IMR-90 (cell line): ENCODE results near the gene CUEDC2. TPM values are rescaled to one million over a fixed set of nuclear protein-coding genes. Genes with fewer than 3 reads are reported as not detected.

Source experiments
- ATAC-seq: fragments of 200-7000 bp; cut with Tn5 transposase; 2 replicates; pipeline ENCODE4 v1.9.1; 2020; ENCODE audit warnings: low read depth, mild to moderate bottlenecking, moderate library complexity
- BruUV-seq: library from RNA; stranded (reverse); fragments of 400-500 nt; replicated peaks from 2 replicates; lab custom pipeline; 2021; lab: Mats Ljungman, UMichigan
- CTCF ChIA-PET: fragments of 300-600 bp; formaldehyde crosslinking; extraction: SDS; loops from one replicate; lab custom pipeline; 2021; ENCODE audit warnings: antibody characterized with exemption; lab: Yijun Ruan, JAX
- POLR2A ChIA-PET: fragments of 300-600 bp; sonication (Branson Sonifier 250); formaldehyde crosslinking; loops from one replicate; lab custom pipeline; 2022; ENCODE audit warnings: antibody characterized with exemption; ENCODE audit not compliant: unreplicated experiment; lab: Charles Lee
- DNase-seq: peaks from one replicate; pipeline ENCODE4 v3.0.0; 2013
- H2AFZ ChIP-seq: replicated peaks from 2 replicates; pipeline ENCODE3; 2013; ENCODE audit warnings: low read length, mild to moderate bottlenecking; ENCODE audit not compliant: poor library complexity
- H2AK5ac ChIP-seq: 2 replicates; pipeline ENCODE4 v1.6.1; 2013; ENCODE audit warnings: low read depth, low read length, inconsistent platforms
- H2AK9ac ChIP-seq: replicated peaks from 2 replicates; pipeline ENCODE3; 2013; ENCODE audit warnings: mild to moderate bottlenecking, low read depth, low read length, moderate library complexity; ENCODE audit not compliant: poor library complexity
- H2BK120ac ChIP-seq: 2 replicates; pipeline ENCODE4 v1.6.1; 2013; ENCODE audit warnings: low read depth, low read length, inconsistent platforms
- H2BK15ac ChIP-seq: 3 replicates; pipeline ENCODE4 v1.6.1; 2013; ENCODE audit warnings: low read depth, low read length, inconsistent platforms
- H2BK20ac ChIP-seq: 2 replicates; pipeline ENCODE4 v1.6.1; 2013; ENCODE audit warnings: low read depth, mild to moderate bottlenecking, inconsistent platforms, low read length, moderate library complexity
- H2BK5ac ChIP-seq: 2 replicates; pipeline ENCODE4 v1.6.1; 2013; ENCODE audit warnings: mild to moderate bottlenecking, low read depth, low read length, inconsistent platforms; ENCODE audit not compliant: poor library complexity, severe bottlenecking
- H3K14ac ChIP-seq: replicated peaks from 2 replicates; pipeline ENCODE4 v1.6.1; 2013; ENCODE audit warnings: low read depth, low read length, inconsistent platforms
- H3K18ac ChIP-seq: 2 replicates; pipeline ENCODE4 v1.6.1; 2013; ENCODE audit warnings: low read depth, low read length, control low read depth
- H3K23ac ChIP-seq: 2 replicates; pipeline ENCODE4 v1.6.1; 2013; ENCODE audit warnings: low read depth, low read length, inconsistent platforms
- H3K27ac ChIP-seq: 2 replicates; pipeline ENCODE4 v1.5.1; 2013; ENCODE audit warnings: mild to moderate bottlenecking, control low read depth, low read length; ENCODE audit not compliant: insufficient read depth
- H3K27me3 ChIP-seq: 2 replicates; pipeline ENCODE4 v1.6.1; 2013; ENCODE audit warnings: low read length; ENCODE audit not compliant: control insufficient read depth, insufficient read depth
- H3K36me3 ChIP-seq: 2 replicates; pipeline ENCODE4 v1.6.1; 2013; ENCODE audit warnings: low read length, mixed read lengths; ENCODE audit not compliant: control insufficient read depth, insufficient read depth
- H3K4ac ChIP-seq: 2 replicates; pipeline ENCODE4 v1.6.1; 2013; ENCODE audit warnings: low read depth, low read length, inconsistent platforms
- H3K4me1 ChIP-seq: 2 replicates; pipeline ENCODE4 v1.6.1; 2013; ENCODE audit warnings: low read length, mixed read lengths; ENCODE audit not compliant: control insufficient read depth, insufficient read depth
- H3K4me2 ChIP-seq: 2 replicates; pipeline ENCODE4 v1.6.1; 2013; ENCODE audit warnings: low read depth, mild to moderate bottlenecking, control low read depth, low read length, moderate library complexity
- H3K4me3 ChIP-seq: 2 replicates; pipeline ENCODE4 v1.5.1; 2013; ENCODE audit warnings: low read depth, mild to moderate bottlenecking, control low read depth, low read length, moderate library complexity; ENCODE audit not compliant: insufficient read depth
- H3K56ac ChIP-seq: 2 replicates; pipeline ENCODE4 v1.6.1; 2013; ENCODE audit warnings: low read length, inconsistent platforms; ENCODE audit not compliant: insufficient read depth; ENCODE audit errors: extremely low read depth
- H3K79me1 ChIP-seq, 2 experiments: 2 replicates each; pipeline ENCODE4 v1.6.1; 2013; ENCODE audit warnings: low read length in 2 of 2, inconsistent platforms in 1 of 2, low read depth in 1 of 2
- H3K9ac ChIP-seq: 2 replicates; pipeline ENCODE4 v1.6.1; 2013; ENCODE audit warnings: low read depth, low read length, control low read depth
- H3K9me1 ChIP-seq: 2 replicates; pipeline ENCODE4 v1.6.1; 2013; ENCODE audit warnings: low read length, inconsistent platforms; ENCODE audit not compliant: insufficient read depth
- H3K9me3 ChIP-seq: 2 replicates; pipeline ENCODE4 v1.6.1; 2013; ENCODE audit warnings: low read length; ENCODE audit not compliant: control insufficient read depth, insufficient read depth
- H4K20me1 ChIP-seq: 2 replicates; pipeline ENCODE4 v1.6.1; 2013; ENCODE audit warnings: low read length, inconsistent platforms; ENCODE audit not compliant: insufficient read depth
- H4K5ac ChIP-seq: 2 replicates; pipeline ENCODE4 v1.6.1; 2013; ENCODE audit warnings: mild to moderate bottlenecking, low read depth, low read length, control low read depth
- H4K8ac ChIP-seq, 2 experiments: 2 replicates each; pipeline ENCODE4 v1.6.1; 2013; ENCODE audit warnings: low read depth in 2 of 2, low read length in 2 of 2, control low read depth in 1 of 2, inconsistent platforms in 1 of 2
- H4K91ac ChIP-seq: 2 replicates; pipeline ENCODE4 v1.6.1; 2013; ENCODE audit warnings: low read depth, low read length, inconsistent platforms; ENCODE audit not compliant: insufficient read depth
- BHLHE40 ChIP-seq: fragments of 150-350 bp; IDR thresholded peaks from 2 replicates; pipeline ENCODE4 v1.6.1; 2016; ENCODE audit warnings: mild to moderate bottlenecking, low read depth, low read length
- CEBPB ChIP-seq: IDR thresholded peaks from 2 replicates; pipeline ENCODE4 v1.6.1; 2012; ENCODE audit warnings: low read depth, low read length, improper control_type of control experiment
- CHD1 ChIP-seq: IDR thresholded peaks from 2 replicates; pipeline ENCODE4 v1.6.1; 2012; ENCODE audit warnings: low read depth, low read length, improper control_type of control experiment
- FOS ChIP-seq: fragments of 150-350 bp; IDR thresholded peaks from 2 replicates; pipeline ENCODE4 v1.6.1; 2016; ENCODE audit warnings: low read depth, low read length
- MAFK ChIP-seq: IDR thresholded peaks from 2 replicates; pipeline ENCODE4 v1.6.1; 2012; ENCODE audit warnings: low read depth, low read length, improper control_type of control experiment
- MAZ ChIP-seq: IDR thresholded peaks from 2 replicates; pipeline ENCODE4 v1.6.1; 2012; ENCODE audit warnings: low read depth, mild to moderate bottlenecking, low read length, improper control_type of control experiment, moderate library complexity, borderline replicate concordance
- MXI1 ChIP-seq: IDR thresholded peaks from 2 replicates; pipeline ENCODE4 v1.6.1; 2012; ENCODE audit warnings: low read depth, mild to moderate bottlenecking, low read length, moderate library complexity, borderline replicate concordance
- NFE2L2 ChIP-seq: fragments of 150-350 bp; IDR thresholded peaks from 2 replicates; pipeline ENCODE4 v1.6.1; 2016; ENCODE audit warnings: low read depth, mild to moderate bottlenecking, low read length
- POLR2A ChIP-seq: IDR thresholded peaks from 2 replicates; pipeline ENCODE4 v1.6.1; 2012; ENCODE audit warnings: mild to moderate bottlenecking, low read depth, low read length
- RAD21 ChIP-seq: IDR thresholded peaks from 2 replicates; pipeline ENCODE4 v1.6.1; 2012; ENCODE audit warnings: low read length, improper control_type of control experiment
- RCOR1 ChIP-seq: IDR thresholded peaks from 2 replicates; pipeline ENCODE4 v1.6.1; 2012; ENCODE audit warnings: mild to moderate bottlenecking, low read length, improper control_type of control experiment; ENCODE audit not compliant: insufficient replicate concordance
- RFX5 ChIP-seq: IDR thresholded peaks from 2 replicates; pipeline ENCODE4 v1.8.0; 2012; ENCODE audit warnings: low read depth, mild to moderate bottlenecking, low read length, moderate library complexity
- SMC3 ChIP-seq: fragments of 150-350 bp; IDR thresholded peaks from 2 replicates; pipeline ENCODE4 v1.6.1; 2016; ENCODE audit warnings: low read depth, mild to moderate bottlenecking, antibody characterized with exemption, low read length, moderate library complexity
- WGBS, 2 experiments: methylation state at CpG; one replicate each; pipeline versions ENCODE4 v1.1.5 to v1.1.7; 2013; ENCODE audit warnings: missing lambda C conversion rate in 2 of 2; ENCODE audit not compliant: insufficient read length in 1 of 2; ENCODE audit errors: extremely low coverage in 2 of 2; 5-methylcytosine and 5-hydroxymethylcytosine counted together
- dilution Hi-C: fragments of 300-500 bp; cut with HindIII; formaldehyde crosslinking; loops from one replicate; pipeline ENCODE4 v1.14.3; 2018; ENCODE audit warnings: low sequenced_read_pairs; ENCODE audit not compliant: unreplicated experiment
- in situ Hi-C: fragments of 300-500 bp; cut with MboI; formaldehyde crosslinking; loops from 3 replicates; pipeline ENCODE4 v1.14.3; 2019; ENCODE audit warnings: low sequenced_read_pairs, inconsistent platforms, mixed read lengths
- intact Hi-C: fragments of 100-400 bp; cut with micrococcal nuclease; formaldehyde crosslinking; loops from 2 replicates; pipeline ENCODE4 v1.10.0; 2022
- polyA plus RNA-seq, 3 experiments: library from polyadenylated mRNA; depleted of rRNA; stranded (reverse); fragments of >200 nt; gene quantifications; 2 replicates each; pipeline ENCODE4 v1.2.3, GENCODE V29; 2012; ENCODE audit warnings: low replicate concordance in 1 of 3
- total RNA-seq: library from RNA; depleted of rRNA; stranded (reverse); fragments of >200 nt; gene quantifications from 2 replicates; pipeline ENCODE4 v1.2.3, GENCODE V29; 2012
- TF ChIP-seq, protein P1 (sequence below): fragments of 150-350 bp; IDR thresholded peaks from 2 replicates; pipeline ENCODE4 v1.6.1; 2017; ENCODE audit warnings: mild to moderate bottlenecking, antibody characterized with exemption, low read length, low read depth
- TF ChIP-seq, protein P2 (sequence below): conservative IDR thresholded peaks from 2 replicates; pipeline ENCODE4 v1.5.1; 2012; ENCODE audit warnings: mild to moderate bottlenecking, low read depth, low read length, improper control_type of control experiment
- TF ChIP-seq, protein P3 (sequence below): fragments of 150-350 bp; IDR thresholded peaks from 2 replicates; pipeline ENCODE4 v1.6.1; 2016; ENCODE audit warnings: low read depth, mild to moderate bottlenecking, low read length, moderate library complexity, borderline replicate concordance

CUEDC2 gene
- total and polyA plus RNA-seq, 2 of the 4 experiments (the other 2 are of a cell fraction), result 55.7 to 84.9 TPM

DNA sequence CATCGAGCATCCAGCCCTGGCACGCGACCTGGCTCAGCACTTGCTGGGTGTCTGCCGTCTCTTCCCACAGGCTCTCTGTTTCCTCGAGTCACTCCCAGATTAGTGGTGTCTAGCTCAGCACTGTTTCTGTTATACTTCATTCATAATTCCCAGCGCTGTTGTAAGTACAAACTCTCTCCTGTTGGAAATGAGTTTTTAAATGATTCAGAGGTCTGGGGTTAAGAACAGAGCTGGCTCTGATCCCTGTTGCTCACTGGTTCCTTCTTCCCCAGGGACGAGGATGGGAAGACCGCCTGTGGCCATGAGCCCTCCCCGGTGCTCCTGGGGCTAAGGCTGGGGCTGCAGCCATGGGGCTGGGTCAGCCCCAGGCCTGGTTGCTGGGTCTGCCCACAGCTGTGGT is 36.3 kb upstream of the CUEDC2 start:
- intact Hi-C loops, result no loop called here
- Histone ChIP-seq H2AFZ (no peak overlapping the region), H3K23ac (no peak overlapping the region), H4K20me1 (no peaks in the 10 kb centered on the region), H3K56ac (no peak overlapping the region), H3K18ac (no peak overlapping the region), H2BK120ac (no peak overlapping the region), H2BK20ac (no peak overlapping the region), H2BK5ac (no peak overlapping the region), H4K5ac (no peak overlapping the region), H3K9me3 (no peaks in the 10 kb centered on the region), H4K91ac (no peak overlapping the region), H3K4me1 (no peaks in the 10 kb centered on the region), H3K14ac (no peak overlapping the region), H3K27ac (no peak overlapping the region), H2AK5ac (no peak overlapping the region), H2BK15ac (no peak overlapping the region), H3K9ac (no peak overlapping the region), H4K8ac (no peak overlapping the region), H3K9me1 (no peaks in the 10 kb centered on the region), H3K4ac (no peak overlapping the region), H3K36me3 (no peaks in the 10 kb centered on the region), H3K27me3 (no peaks in the 10 kb centered on the region; the same call in 1 of the 2 replicates), H3K4me2 (no peak overlapping the region), H2AK9ac (no peak overlapping the region), H3K79me1 (no peaks in the 10 kb centered on the region), H3K4me3 (no peak overlapping the region)
- no CpG with 5 or more reads among the region's 9 CpGs for WGBS, 2 experiments
- in situ Hi-C loops, result no loop called here
- CTCF ChIA-PET, result interaction anchor here (1.4 kb wide), 1 partner anchor 10 kb away, joined by 4 read pairs; no protein-coding TSS in a partner anchor
- DNase-seq (peak; percentile 42), ATAC-seq (peak; percentile 32)
- no TSS peak for BruUV-seq
- TF ChIP-seq MXI1 (no peak), RAD21 (no peak), NFE2L2 (no peak), BHLHE40 (no peak), FOS (no peak), MAFK (no peak), CEBPB (no peak), MAZ (no peak), RFX5 (no peak), RCOR1 (no peak), SMC3 (no peak), POLR2A (no peak), CHD1 (no peak)
- TF ChIP-seq, protein P1, sequence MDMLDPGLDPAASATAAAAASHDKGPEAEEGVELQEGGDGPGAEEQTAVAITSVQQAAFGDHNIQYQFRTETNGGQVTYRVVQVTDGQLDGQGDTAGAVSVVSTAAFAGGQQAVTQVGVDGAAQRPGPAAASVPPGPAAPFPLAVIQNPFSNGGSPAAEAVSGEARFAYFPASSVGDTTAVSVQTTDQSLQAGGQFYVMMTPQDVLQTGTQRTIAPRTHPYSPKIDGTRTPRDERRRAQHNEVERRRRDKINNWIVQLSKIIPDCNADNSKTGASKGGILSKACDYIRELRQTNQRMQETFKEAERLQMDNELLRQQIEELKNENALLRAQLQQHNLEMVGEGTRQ, result no peak
- TF ChIP-seq, protein P2, sequence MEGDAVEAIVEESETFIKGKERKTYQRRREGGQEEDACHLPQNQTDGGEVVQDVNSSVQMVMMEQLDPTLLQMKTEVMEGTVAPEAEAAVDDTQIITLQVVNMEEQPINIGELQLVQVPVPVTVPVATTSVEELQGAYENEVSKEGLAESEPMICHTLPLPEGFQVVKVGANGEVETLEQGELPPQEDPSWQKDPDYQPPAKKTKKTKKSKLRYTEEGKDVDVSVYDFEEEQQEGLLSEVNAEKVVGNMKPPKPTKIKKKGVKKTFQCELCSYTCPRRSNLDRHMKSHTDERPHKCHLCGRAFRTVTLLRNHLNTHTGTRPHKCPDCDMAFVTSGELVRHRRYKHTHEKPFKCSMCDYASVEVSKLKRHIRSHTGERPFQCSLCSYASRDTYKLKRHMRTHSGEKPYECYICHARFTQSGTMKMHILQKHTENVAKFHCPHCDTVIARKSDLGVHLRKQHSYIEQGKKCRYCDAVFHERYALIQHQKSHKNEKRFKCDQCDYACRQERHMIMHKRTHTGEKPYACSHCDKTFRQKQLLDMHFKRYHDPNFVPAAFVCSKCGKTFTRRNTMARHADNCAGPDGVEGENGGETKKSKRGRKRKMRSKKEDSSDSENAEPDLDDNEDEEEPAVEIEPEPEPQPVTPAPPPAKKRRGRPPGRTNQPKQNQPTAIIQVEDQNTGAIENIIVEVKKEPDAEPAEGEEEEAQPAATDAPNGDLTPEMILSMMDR, result no peak
- TF ChIP-seq, protein P3, sequence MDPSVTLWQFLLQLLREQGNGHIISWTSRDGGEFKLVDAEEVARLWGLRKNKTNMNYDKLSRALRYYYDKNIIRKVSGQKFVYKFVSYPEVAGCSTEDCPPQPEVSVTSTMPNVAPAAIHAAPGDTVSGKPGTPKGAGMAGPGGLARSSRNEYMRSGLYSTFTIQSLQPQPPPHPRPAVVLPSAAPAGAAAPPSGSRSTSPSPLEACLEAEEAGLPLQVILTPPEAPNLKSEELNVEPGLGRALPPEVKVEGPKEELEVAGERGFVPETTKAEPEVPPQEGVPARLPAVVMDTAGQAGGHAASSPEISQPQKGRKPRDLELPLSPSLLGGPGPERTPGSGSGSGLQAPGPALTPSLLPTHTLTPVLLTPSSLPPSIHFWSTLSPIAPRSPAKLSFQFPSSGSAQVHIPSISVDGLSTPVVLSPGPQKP, result no peak
- dilution Hi-C loops, result no loop called here
- POLR2A ChIA-PET, result no interaction called here
